Measurements from ENCODE around the gene RUSF1.
"Not testable (repeated sequence)": the region's sequence is repeated elsewhere in the genome, so short reads cannot be mapped to it uniquely, and the experiment has no call there.

Gene RUSF1

GRCh38 chr16:31452631-31453106, 55.5 kb downstream of the RUSF1 start:
- no peak for DNase-seq (ENCODE audit: low spot score)

DNA sequence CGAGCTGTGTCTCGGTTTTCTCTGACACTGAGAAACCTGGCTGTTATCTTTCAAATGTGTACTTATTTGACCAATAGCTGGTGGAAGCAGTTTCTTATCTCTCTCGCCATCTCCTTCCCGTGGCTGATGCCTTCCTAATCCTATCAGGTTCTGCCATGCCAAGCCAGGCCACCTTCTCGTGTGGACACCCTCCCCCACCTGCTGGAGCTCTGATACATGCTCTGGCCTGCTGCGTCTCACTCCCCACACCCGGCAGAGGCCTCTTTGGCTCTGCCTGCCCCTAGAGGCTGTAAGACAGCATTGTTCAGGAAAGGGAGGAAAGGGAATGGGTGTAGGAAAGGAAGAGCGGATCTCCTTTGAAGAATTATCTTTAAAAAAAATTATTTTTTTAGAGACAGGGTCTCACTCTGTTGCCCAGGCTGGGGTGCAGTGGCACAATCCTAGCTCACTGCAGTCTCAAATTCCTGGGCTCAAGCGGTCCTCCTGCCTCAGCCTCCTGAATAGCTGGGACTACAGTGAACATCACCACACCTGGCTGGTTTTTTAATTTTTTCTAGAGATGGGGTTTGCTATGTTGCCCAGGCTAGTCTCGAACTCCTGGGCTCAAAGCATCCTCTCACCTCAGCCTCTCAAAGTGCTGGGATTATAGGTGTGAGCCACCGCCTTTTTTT, 56.4 kb downstream of the RUSF1 start:
- no peak for DNase-seq (ENCODE audit: low spot score)

- DNase-seq (ENCODE audit: low spot score), result no peak
These were observed 57.0 kb downstream of the RUSF1 start for GRCh38 chr16:31451201-31451600.

DNA sequence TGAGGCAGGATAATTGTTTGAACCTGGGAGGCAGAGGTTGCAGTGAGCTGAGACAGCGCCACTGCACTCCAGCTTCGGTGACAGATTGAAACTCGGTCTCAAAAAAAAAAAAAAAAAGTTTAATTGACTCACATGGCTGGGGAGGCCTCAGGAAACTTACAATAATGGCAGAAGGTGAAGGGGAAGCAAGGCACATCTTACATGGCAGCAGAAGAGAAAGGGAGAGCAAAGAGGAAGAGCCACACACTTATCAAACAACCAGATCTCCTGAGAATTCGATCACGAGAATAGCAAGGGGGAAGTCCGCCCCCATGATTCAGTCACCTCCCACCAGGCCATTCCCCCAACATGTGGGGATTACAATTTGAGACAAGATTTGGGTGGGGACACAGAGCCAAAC, 62.3 kb downstream of the RUSF1 start:
- not testable (repeated sequence) for DNase-seq (ENCODE audit: low spot score)

DNA sequence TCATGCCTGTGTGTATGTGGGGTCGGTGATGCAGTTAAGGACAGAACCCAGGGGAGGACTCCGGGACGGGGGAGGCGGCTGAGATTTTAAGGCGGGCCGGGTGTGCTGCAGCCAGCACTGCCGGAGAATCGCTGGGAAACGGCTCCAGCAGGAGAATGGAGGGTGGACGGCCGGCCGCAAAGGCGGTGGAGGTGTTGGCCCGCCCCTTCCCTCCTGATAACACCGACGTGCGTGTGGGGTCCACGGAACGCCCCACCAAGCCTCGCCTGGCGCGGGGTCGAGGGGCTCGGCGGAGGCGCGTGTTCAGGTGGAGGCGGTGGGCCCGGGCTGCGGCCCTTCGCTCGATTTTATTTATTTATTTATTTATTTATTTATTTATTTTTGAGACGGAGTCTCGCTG, 66.2 kb downstream of the RUSF1 start:
- DNase-seq (ENCODE audit: low spot score), result no peak

- no peak for DNase-seq (ENCODE audit: low spot score)
These were observed 67.5 kb downstream of the RUSF1 start for GRCh38 chr16:31440516-31441184.

DNA sequence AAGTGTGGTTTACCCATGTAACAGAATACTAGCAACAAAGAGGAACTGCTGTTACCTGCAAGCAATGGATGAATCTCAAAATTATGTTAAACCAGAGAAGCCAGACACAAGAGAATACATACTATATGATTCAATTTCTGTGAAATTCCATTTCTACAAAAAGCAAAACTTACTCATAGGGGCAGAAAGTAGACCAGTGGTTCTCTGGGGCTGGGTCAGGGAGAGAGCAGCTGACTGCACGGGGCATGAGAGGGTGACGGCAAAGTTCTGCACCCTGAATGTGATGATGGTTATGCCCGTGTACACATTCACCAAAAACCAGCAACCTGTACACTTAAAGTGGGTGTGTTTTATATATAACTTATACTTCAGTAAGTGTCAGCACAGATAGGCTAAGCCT, 68.7 kb downstream of the RUSF1 start:
- DNase-seq (ENCODE audit: low spot score), result no peak

Measured in CD4-positive, alpha-beta T cell treated with Interleukin-6 at 100 ng/mL for 8 hours (primary cell).